ENCODE results near the gene CHRDL2. TPM values are rescaled to one million over a fixed set of nuclear protein-coding genes. Genes with fewer than 3 reads are reported as not detected.

The CHRDL2 gene
- polyA plus RNA-seq, 1 experiment, result 0.09 TPM

DNA sequence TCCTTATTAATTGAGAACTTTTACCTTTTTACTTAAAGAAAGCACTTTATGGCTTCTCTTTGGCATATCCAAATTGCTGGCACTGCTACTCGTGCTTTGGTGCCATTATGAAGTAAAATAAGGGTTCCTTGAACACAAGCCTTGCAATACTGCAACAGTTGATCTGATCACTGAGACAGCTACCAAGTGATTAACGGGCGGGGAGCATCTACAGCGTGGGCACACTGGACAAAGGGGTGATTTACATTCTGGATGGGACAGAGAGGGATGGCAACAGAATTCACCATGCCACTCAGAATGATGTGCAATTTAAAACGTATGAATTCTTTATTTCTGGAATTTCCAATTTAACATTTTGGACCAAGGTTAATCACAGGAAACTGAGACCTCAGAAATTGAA lies 7.7 kb downstream of the CHRDL2 start:
- no peak for DNase-seq (ENCODE audit: low read depth)
- TF ChIP-seq, protein P1, sequence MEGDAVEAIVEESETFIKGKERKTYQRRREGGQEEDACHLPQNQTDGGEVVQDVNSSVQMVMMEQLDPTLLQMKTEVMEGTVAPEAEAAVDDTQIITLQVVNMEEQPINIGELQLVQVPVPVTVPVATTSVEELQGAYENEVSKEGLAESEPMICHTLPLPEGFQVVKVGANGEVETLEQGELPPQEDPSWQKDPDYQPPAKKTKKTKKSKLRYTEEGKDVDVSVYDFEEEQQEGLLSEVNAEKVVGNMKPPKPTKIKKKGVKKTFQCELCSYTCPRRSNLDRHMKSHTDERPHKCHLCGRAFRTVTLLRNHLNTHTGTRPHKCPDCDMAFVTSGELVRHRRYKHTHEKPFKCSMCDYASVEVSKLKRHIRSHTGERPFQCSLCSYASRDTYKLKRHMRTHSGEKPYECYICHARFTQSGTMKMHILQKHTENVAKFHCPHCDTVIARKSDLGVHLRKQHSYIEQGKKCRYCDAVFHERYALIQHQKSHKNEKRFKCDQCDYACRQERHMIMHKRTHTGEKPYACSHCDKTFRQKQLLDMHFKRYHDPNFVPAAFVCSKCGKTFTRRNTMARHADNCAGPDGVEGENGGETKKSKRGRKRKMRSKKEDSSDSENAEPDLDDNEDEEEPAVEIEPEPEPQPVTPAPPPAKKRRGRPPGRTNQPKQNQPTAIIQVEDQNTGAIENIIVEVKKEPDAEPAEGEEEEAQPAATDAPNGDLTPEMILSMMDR (IDR thresholded peaks at IDR 0.05; ENCODE audit: insufficient read depth, low read depth, low read length), result no peak
- POLR2A ChIA-PET, result no interaction called here
- H3K36me3 ChIP-seq (ENCODE audit: control insufficient read depth, insufficient read depth, low read length), result no peaks in the 10 kb centered on the region
- no peak overlapping the region for H3K4me3 ChIP-seq (ENCODE audit: low read depth, low read length)
- CTCF ChIA-PET, result interaction anchor here (4.2 to 7.3 kb wide), 4 partner anchors 16 to 272 kb away, joined by 38 to 76 read pairs (median 45); no protein-coding TSS in a partner anchor
- peaks cover 20% of the 10 kb centered on the region for H3K27me3 ChIP-seq (ENCODE audit: control insufficient read depth, insufficient read depth, low read length)

DNA sequence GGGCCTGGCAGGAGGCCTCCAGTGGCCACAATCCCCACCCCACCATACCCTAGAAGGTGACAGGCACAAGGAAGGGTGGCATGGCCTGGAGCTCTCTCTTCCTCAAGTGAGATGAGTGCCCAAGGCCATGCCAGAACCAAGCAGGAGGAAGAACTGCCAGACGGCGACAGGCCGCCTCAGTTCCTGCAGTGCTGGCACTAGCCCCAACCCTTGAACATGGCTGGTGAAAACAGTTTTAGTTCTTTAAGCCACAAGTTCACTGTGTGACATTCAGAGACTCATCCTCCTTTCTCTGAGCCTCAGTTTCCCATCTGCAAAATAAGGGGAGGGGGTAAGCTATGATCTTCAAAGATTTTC lies 9.8 kb downstream of the CHRDL2 start:
- Histone ChIP-seq H3K36me3 (ENCODE audit: control insufficient read depth, insufficient read depth, low read length) (no peaks in the 10 kb centered on the region), H3K27me3 (ENCODE audit: control insufficient read depth, insufficient read depth, low read length) (peaks cover 15% of the 10 kb centered on the region), H3K4me3 (ENCODE audit: low read depth, low read length) (no peak overlapping the region)
- CTCF ChIA-PET, result interaction anchor here (1.3 to 2.8 kb wide), 5 partner anchors 16 to 114 kb away, joined by 3 to 14 read pairs (median 5); no protein-coding TSS in a partner anchor
- POLR2A ChIA-PET, result no interaction called here
- TF ChIP-seq, protein P1 (IDR thresholded peaks at IDR 0.05; ENCODE audit: insufficient read depth, low read depth, low read length), result no peak
- DNase-seq (ENCODE audit: low read depth), result no peak

DNA sequence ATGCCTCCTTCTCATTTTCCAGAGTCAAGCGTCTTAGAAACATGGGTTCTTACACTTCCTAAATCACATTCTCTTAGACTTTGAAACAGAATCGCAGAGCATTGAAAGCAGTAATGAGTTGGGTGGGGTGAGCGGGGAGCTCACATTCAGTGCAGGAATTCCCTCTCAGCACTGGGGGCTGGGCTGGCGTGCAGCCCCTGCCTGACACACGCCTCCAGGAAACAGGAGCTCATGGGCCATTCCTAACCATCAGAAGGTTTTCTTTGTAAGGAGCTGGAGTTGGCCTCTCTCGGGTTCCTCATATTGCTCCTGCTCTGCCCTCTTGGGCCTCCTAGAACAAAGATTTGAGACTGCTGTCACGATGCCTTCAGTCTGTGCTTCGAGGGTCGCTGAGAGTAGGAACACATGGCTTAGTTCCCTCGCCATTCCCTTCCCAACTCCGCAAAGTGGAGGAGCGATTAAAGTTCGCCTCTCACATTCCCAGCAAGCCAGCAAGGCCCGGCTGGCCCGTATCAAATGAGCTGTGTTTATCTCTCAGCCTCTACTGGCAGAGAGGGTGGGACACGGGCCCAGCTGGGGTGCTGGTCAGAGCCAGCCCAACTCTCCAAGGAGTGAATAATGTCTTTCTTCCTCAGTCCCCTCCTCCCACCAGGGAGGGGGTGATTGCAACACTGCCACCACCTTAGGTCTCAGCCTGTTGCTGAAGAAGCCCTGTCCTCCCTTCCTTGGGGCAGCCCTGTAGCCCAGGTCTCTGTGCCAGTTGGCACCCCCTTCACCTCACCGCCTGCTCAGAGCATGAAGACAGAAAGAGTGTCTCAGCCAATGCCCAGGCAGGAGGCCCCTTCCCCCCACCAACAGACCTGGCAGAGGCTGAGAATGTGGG lies 10.4 kb downstream of the CHRDL2 start:
- H3K27me3 ChIP-seq (ENCODE audit: control insufficient read depth, insufficient read depth, low read length), result peaks cover 15% of the 10 kb centered on the region
- ChIA-PET CTCF (interaction anchor here (0.7 to 2.8 kb wide), 7 partner anchors 15 to 268 kb away, joined by 3 to 14 read pairs (median 5); no protein-coding TSS in a partner anchor), POLR2A (interaction anchor here (0.6 kb wide), 1 partner anchor 741 kb away, joined by 3 read pairs; no protein-coding TSS in a partner anchor)
- TF ChIP-seq, protein P1 (IDR thresholded peaks at IDR 0.05; ENCODE audit: insufficient read depth, low read depth, low read length), result no peak
- no peak for DNase-seq (ENCODE audit: low read depth)
- no peaks in the 10 kb centered on the region for H3K36me3 ChIP-seq (ENCODE audit: control insufficient read depth, insufficient read depth, low read length)
- H3K4me3 ChIP-seq (ENCODE audit: low read depth, low read length), result no peak overlapping the region

DNA sequence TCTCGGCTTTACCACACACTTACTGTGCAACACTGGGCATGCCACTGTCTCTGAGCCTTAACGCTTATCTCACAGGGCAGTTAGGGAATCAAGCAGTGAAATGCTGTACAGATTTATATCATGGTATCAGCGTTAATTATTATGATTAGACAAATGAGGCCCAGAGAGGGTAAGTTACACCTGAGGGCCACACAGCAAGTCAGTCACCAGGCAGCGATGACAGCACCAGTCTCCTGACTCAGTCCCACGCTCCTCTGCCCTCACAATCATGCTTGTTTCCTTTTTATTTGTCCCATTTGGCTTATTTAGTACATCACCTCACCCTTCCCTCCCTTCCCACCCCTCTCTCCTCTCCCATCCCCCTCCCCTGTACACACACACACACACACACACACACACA lies 12.2 kb downstream of the CHRDL2 start:
- no peak for DNase-seq (ENCODE audit: low read depth)
- CTCF ChIA-PET, result no interaction called here
- Histone ChIP-seq H3K27me3 (ENCODE audit: control insufficient read depth, insufficient read depth, low read length) (peaks cover 12% of the 10 kb centered on the region), H3K4me3 (ENCODE audit: low read depth, low read length) (no peak overlapping the region), H3K36me3 (ENCODE audit: control insufficient read depth, insufficient read depth, low read length) (no peaks in the 10 kb centered on the region)
- POLR2A ChIA-PET, result no interaction called here
- TF ChIP-seq, protein P1 (IDR thresholded peaks at IDR 0.05; ENCODE audit: insufficient read depth, low read depth, low read length), result no peak

DNA sequence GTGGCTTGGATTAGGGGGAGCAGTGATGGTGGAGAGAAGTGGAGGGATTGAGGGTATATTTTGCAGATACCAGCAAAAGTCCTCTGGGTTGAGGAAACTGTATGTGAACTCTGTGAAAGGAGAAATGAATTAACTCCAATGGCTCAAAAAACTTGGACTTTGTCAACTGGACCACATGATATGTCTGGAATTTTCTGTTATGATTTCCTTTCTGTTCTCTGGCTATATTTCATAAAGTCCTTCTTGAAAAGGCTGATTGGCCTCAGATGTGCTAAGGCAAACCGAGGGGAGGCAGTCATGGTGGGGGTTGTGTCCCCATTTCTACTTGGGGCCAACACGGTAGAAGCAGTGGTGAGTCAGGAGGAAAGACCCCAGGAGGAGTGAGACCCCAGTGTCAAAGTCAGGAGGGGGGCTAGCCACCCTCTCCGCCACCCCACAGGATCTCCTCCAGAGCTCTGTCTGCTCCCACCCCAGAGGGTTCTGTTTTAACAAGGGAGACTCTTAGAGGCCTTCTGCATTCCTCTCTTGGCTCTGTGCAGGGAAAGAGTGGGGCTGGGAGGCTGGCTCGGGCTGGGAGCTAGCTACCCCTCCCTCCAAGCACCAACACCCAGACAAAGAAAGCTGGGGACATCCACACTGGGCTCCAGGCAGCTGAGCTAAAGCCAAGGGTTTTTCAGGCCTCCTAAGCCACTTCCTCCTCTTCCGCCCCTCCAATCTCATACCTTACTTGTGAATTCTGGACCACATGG lies 13.8 kb downstream of the CHRDL2 start:
- no peak overlapping the region for H3K4me3 ChIP-seq (ENCODE audit: low read depth, low read length)
- peaks cover 8% of the 10 kb centered on the region for H3K27me3 ChIP-seq (ENCODE audit: control insufficient read depth, insufficient read depth, low read length)
- TF ChIP-seq, protein P1 (IDR thresholded peaks at IDR 0.05; ENCODE audit: insufficient read depth, low read depth, low read length), result no peak
- POLR2A ChIA-PET, result no interaction called here
- no peak for DNase-seq (ENCODE audit: low read depth)
- CTCF ChIA-PET, result interaction anchor here (1.7 to 3.4 kb wide), 3 partner anchors 9 to 22 kb away, joined by 5 to 23 read pairs (median 14); no protein-coding TSS in a partner anchor
- H3K36me3 ChIP-seq (ENCODE audit: control insufficient read depth, insufficient read depth, low read length), result no peaks in the 10 kb centered on the region
